ENCODE data around the gene GNE.

DNA sequence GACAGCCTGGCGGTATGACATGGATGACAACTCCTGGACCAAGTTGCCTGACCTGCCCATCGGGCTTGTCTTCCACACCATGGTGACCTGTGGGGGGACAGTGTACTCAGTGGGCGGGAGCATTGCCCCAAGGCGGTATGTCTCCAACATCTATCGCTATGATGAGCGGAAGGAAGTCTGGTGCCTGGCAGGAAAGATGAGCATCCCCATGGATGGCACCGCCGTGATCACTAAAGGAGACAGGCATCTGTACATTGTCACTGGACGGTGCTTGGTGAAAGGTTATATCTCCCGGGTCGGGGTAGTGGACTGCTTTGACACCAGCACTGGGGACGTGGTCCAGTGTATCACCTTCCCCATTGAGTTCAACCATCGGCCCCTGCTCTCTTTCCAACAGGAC lies 87.7 kb downstream of the GNE start:
- TF ChIP-seq, protein P1, sequence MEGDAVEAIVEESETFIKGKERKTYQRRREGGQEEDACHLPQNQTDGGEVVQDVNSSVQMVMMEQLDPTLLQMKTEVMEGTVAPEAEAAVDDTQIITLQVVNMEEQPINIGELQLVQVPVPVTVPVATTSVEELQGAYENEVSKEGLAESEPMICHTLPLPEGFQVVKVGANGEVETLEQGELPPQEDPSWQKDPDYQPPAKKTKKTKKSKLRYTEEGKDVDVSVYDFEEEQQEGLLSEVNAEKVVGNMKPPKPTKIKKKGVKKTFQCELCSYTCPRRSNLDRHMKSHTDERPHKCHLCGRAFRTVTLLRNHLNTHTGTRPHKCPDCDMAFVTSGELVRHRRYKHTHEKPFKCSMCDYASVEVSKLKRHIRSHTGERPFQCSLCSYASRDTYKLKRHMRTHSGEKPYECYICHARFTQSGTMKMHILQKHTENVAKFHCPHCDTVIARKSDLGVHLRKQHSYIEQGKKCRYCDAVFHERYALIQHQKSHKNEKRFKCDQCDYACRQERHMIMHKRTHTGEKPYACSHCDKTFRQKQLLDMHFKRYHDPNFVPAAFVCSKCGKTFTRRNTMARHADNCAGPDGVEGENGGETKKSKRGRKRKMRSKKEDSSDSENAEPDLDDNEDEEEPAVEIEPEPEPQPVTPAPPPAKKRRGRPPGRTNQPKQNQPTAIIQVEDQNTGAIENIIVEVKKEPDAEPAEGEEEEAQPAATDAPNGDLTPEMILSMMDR (conservative IDR thresholded peaks at IDR 0.05; ENCODE audit: low read depth, low read length) = no peak
- TF ChIP-seq EZH2 (IDR thresholded peaks at IDR 0.05; ENCODE audit: low read length, unreplicated experiment) = no peak
- TF ChIP-seq EZH2phosphoT487 (IDR thresholded peaks at IDR 0.05; ENCODE audit: borderline replicate concordance, low read length) = no peak

Measured in PC-3 (cell line).